H9 (cell line): ENCODE results near the gene CKB. TPM values are rescaled to one million over a fixed set of nuclear protein-coding genes. Genes with fewer than 3 reads are reported as not detected.

Source experiments
- DNase-seq: peaks from one replicate; pipeline ENCODE4 v3.0.0-alpha.2; 2017
- H2AFZ ChIP-seq: one replicate; pipeline ENCODE4 v1.6.1; 2013; ENCODE audit warnings: mild to moderate bottlenecking, low read length, control low read depth, moderate library complexity
- H2AK5ac ChIP-seq: 2 replicates; pipeline ENCODE4 v1.6.1; 2013; ENCODE audit warnings: low read length, control low read depth, mixed read lengths; ENCODE audit not compliant: insufficient read length
- H2BK120ac ChIP-seq: one replicate; pipeline ENCODE4 v1.6.1; 2013; ENCODE audit warnings: low read depth, mild to moderate bottlenecking, low read length, control low read depth, inconsistent platforms; ENCODE audit not compliant: poor library complexity, severe bottlenecking
- H2BK12ac ChIP-seq: 2 replicates; pipeline ENCODE4 v1.6.1; 2013; ENCODE audit warnings: low read length, control low read depth, mixed read lengths, low read depth; ENCODE audit not compliant: insufficient read length
- H2BK15ac ChIP-seq: 2 replicates; pipeline ENCODE4 v1.6.1; 2013; ENCODE audit warnings: low read depth, low read length, control low read depth
- H2BK20ac ChIP-seq: one replicate; pipeline ENCODE4 v1.6.1; 2013; ENCODE audit warnings: low read depth, mild to moderate bottlenecking, low read length, control low read depth, inconsistent platforms; ENCODE audit not compliant: poor library complexity, severe bottlenecking
- H2BK5ac ChIP-seq: 2 replicates; pipeline ENCODE4 v1.6.1; 2013; ENCODE audit warnings: low read length, control low read depth, mixed read lengths; ENCODE audit not compliant: insufficient read length
- H3K14ac ChIP-seq: 2 replicates; pipeline ENCODE4 v1.6.1; 2013; ENCODE audit warnings: low read length, control low read depth; ENCODE audit not compliant: insufficient read depth
- H3K18ac ChIP-seq: 2 replicates; pipeline ENCODE4 v1.6.1; 2013; ENCODE audit warnings: low read depth, mild to moderate bottlenecking, mixed read lengths, low read length, control low read depth; ENCODE audit not compliant: insufficient read length
- H3K23ac ChIP-seq: 2 replicates; pipeline ENCODE4 v1.6.1; 2013; ENCODE audit warnings: low read length, control low read depth, mixed read lengths, low read depth; ENCODE audit not compliant: insufficient read length
- H3K23me2 ChIP-seq: 2 replicates; pipeline ENCODE4 v1.6.1; 2013; ENCODE audit warnings: low read depth, mild to moderate bottlenecking, mixed read lengths, low read length, control low read depth; ENCODE audit not compliant: insufficient read length, poor library complexity, severe bottlenecking
- H3K27ac ChIP-seq: 2 replicates; pipeline ENCODE4 v1.5.1; 2013; ENCODE audit warnings: low read length, control low read depth, mixed read lengths, low read depth; ENCODE audit not compliant: insufficient read length
- H3K27me3 ChIP-seq: 2 replicates; pipeline ENCODE4 v1.6.1; 2013; ENCODE audit warnings: low read length, control low read depth, inconsistent platforms; ENCODE audit not compliant: insufficient read depth
- H3K4ac ChIP-seq: 2 replicates; pipeline ENCODE4 v1.6.1; 2013; ENCODE audit warnings: low read depth, mild to moderate bottlenecking, control low read depth, inconsistent platforms, low read length, moderate library complexity
- H3K4me1 ChIP-seq: 2 replicates; pipeline ENCODE4 v1.6.1; 2013; ENCODE audit warnings: low read length, control low read depth, inconsistent platforms; ENCODE audit not compliant: insufficient read depth
- H3K4me2 ChIP-seq: 2 replicates; pipeline ENCODE4 v1.6.1; 2013; ENCODE audit warnings: low read length, control low read depth, mixed read lengths; ENCODE audit not compliant: insufficient read length, insufficient read depth
- H3K56ac ChIP-seq: 2 replicates; pipeline ENCODE4 v1.6.1; 2013; ENCODE audit warnings: low read depth, mild to moderate bottlenecking, mixed read lengths, low read length, control low read depth; ENCODE audit not compliant: insufficient read length
- H3K79me1 ChIP-seq: 2 replicates; pipeline ENCODE4 v1.6.1; 2013; ENCODE audit warnings: low read depth, mild to moderate bottlenecking, moderate library complexity, low read length, control low read depth, inconsistent platforms; ENCODE audit not compliant: insufficient read depth, poor library complexity, severe bottlenecking
- H3K79me2 ChIP-seq: 2 replicates; pipeline ENCODE4 v1.6.1; 2013; ENCODE audit warnings: low read length, control low read depth, inconsistent platforms; ENCODE audit not compliant: insufficient read depth
- H3K9ac ChIP-seq: 2 replicates; pipeline ENCODE4 v1.6.1; 2013; ENCODE audit warnings: low read length, control low read depth, mixed read lengths; ENCODE audit not compliant: insufficient read length; ENCODE audit errors: extremely low read depth
- H3K9me3 ChIP-seq: one replicate; pipeline ENCODE4 v1.6.1; 2013; ENCODE audit warnings: low read depth, low read length, inconsistent platforms; ENCODE audit not compliant: control insufficient read depth
- H3T11ph ChIP-seq: one replicate; pipeline ENCODE4 v1.6.1; 2013; ENCODE audit warnings: mild to moderate bottlenecking, low read length, control low read depth, inconsistent platforms
- H4K20me1 ChIP-seq: one replicate; pipeline ENCODE4 v1.6.1; 2013; ENCODE audit not compliant: control insufficient read depth, insufficient read length, insufficient read depth
- H4K5ac ChIP-seq: 2 replicates; pipeline ENCODE4 v1.6.1; 2013; ENCODE audit warnings: low read depth, mild to moderate bottlenecking, mixed read lengths, low read length, control low read depth; ENCODE audit not compliant: insufficient read length
- H4K8ac ChIP-seq: replicated peaks from 2 replicates; pipeline ENCODE4 v1.6.1; 2013; ENCODE audit warnings: low read length, control low read depth, mixed read lengths, low read depth; ENCODE audit not compliant: insufficient read length
- H4K91ac ChIP-seq: 2 replicates; pipeline ENCODE4 v1.6.1; 2013; ENCODE audit warnings: low read depth, mild to moderate bottlenecking, moderate library complexity, mixed read lengths, low read length, control low read depth; ENCODE audit not compliant: insufficient read length
- H3K27ac Mint-ChIP-seq, 3 experiments: 2 replicates in 2 of 3; 3 replicates in 1 of 3; pipeline ENCODE4 v1.8.0; 2020 to 2021; ENCODE audit warnings: mixed read lengths in 3 of 3, mild to moderate bottlenecking in 1 of 3, moderate library complexity in 1 of 3
- H3K27me3 Mint-ChIP-seq: 2 replicates; pipeline ENCODE4 v1.8.0; 2021; ENCODE audit warnings: low read depth, mild to moderate bottlenecking, moderate library complexity, mixed read lengths
- H3K36me3 Mint-ChIP-seq, 3 experiments: 2 replicates in 2 of 3; 3 replicates in 1 of 3; pipeline ENCODE4 v1.8.0; 2020 to 2021; ENCODE audit warnings: low read depth in 3 of 3, mixed read lengths in 3 of 3; ENCODE audit not compliant: insufficient read depth in 1 of 3
- H3K4me1 Mint-ChIP-seq, 2 experiments: 2 replicates each; pipeline ENCODE4 v1.8.0; 2020; ENCODE audit warnings: mixed read lengths in 2 of 2
- H3K4me3 Mint-ChIP-seq, 2 experiments: 2 replicates in 1 of 2; 3 replicates in 1 of 2; pipeline ENCODE4 v1.8.0; 2020 to 2021; ENCODE audit warnings: mild to moderate bottlenecking in 2 of 2, mixed read lengths in 2 of 2, moderate library complexity in 1 of 2
- H3K9me3 Mint-ChIP-seq, 2 experiments: 2 replicates in 1 of 2; 3 replicates in 1 of 2; pipeline ENCODE4 v1.8.0; 2020; ENCODE audit warnings: mild to moderate bottlenecking in 2 of 2, mixed read lengths in 2 of 2, moderate library complexity in 1 of 2
- CTCF ChIP-seq: fragments of 200-600 bp; sonication (generic); conservative IDR thresholded peaks from 3 replicates; pipeline ENCODE4 v1.8.0; 2021; ENCODE audit warnings: antibody characterized with exemption, mild to moderate bottlenecking
- WGBS: extraction: QIAGEN DNeasy Blood & Tissue Kit; methylation state at CpG from one replicate; pipeline ENCODE4 v1.1.7; 2013; ENCODE audit warnings: missing lambda C conversion rate, low lambda C conversion rate, mixed read lengths; ENCODE audit not compliant: insufficient read length; ENCODE audit errors: extremely low coverage; 5-methylcytosine and 5-hydroxymethylcytosine counted together
- total RNA-seq: library from RNA; stranded (reverse); gene quantifications from 2 replicates; pipeline ENCODE4 v1.2.1, GENCODE V29; 2021

The CKB gene
- total RNA-seq, 1 experiment from 2014 or later = 517 TPM

GRCh38 chr14:103560691-103561090, 38.1 kb upstream of the CKB start:
- H3K56ac ChIP-seq = no peak overlapping the region
- Mint-ChIP-seq H3K4me3 (peak overlapping the region; percentile 85 to 93), H3K27ac (no peak overlapping the region), H3K9me3 (no peaks in the 10 kb centered on the region), H3K27me3 (no peaks in the 10 kb centered on the region), H3K4me1 (peaks cover 20 to 21% of the 10 kb centered on the region in 2 experiments), H3K36me3 (peaks cover 19 to 29% (median 24%) of the 10 kb centered on the region in 3 experiments)
- no peaks in the 10 kb centered on the region for H3K4me1 ChIP-seq
- H3K27ac ChIP-seq = no peak overlapping the region
- DNase-seq = no peak
- H2BK15ac ChIP-seq = no peak overlapping the region
- no peak overlapping the region for H3K4me2 ChIP-seq
- no CpG with 5 or more reads among the region's 8 CpGs for WGBS
- H2AFZ ChIP-seq = no peak overlapping the region
- no peak overlapping the region for H4K8ac ChIP-seq
- H3K23ac ChIP-seq = no peak overlapping the region
- TF ChIP-seq CTCF = no peak
- H4K91ac ChIP-seq = no peak overlapping the region
- H2AK5ac ChIP-seq = no peak overlapping the region
- no peak overlapping the region for H3K4ac ChIP-seq
- H3K23me2 ChIP-seq = peaks cover 13% of the 10 kb centered on the region
- no peak overlapping the region for H3K18ac ChIP-seq
- H3T11ph ChIP-seq = no peak overlapping the region
- H3K14ac ChIP-seq = no peak overlapping the region
- no peak overlapping the region for H3K9ac ChIP-seq
- no peaks in the 10 kb centered on the region for H4K20me1 ChIP-seq
- no peak overlapping the region for H4K5ac ChIP-seq
- no peak overlapping the region for H2BK20ac ChIP-seq
- peaks cover 23% of the 10 kb centered on the region; the same call in 1 of the 2 replicates for H3K79me2 ChIP-seq
- H2BK5ac ChIP-seq = no peak overlapping the region
- no peak overlapping the region for H2BK120ac ChIP-seq
- peaks cover 10% of the 10 kb centered on the region for H3K79me1 ChIP-seq
- no peaks in the 10 kb centered on the region for H3K9me3 ChIP-seq
- no peak overlapping the region for H2BK12ac ChIP-seq
- no peaks in the 10 kb centered on the region for H3K27me3 ChIP-seq
